GM13977 (cell line): ENCODE data around the gene PIM1.
A peak's percentile ranks its signal among the peaks of the same experiment; 100 is the strongest.

Source experiments
- DNase-seq: peaks from one replicate; pipeline ENCODE4 v3.0.0; 2012; ENCODE audit warnings: low spot score
- CTCF ChIP-seq: IDR thresholded peaks from 2 replicates; pipeline ENCODE4 v1.5.1; 2012; ENCODE audit warnings: mild to moderate bottlenecking, control low read depth; ENCODE audit not compliant: insufficient read depth; ENCODE audit errors: extremely low read depth, missing control alignments
- in situ Hi-C: fragments of 300-500 bp; cut with MboI; formaldehyde crosslinking; loops from one replicate; pipeline ENCODE4 v1.12.0; 2022; ENCODE audit warnings: low sequenced_read_pairs, low pct_unique_long_range_greater_than_20kb, mixed read lengths, inconsistent platforms; ENCODE audit not compliant: unreplicated experiment

PIM1 gene

DNA sequence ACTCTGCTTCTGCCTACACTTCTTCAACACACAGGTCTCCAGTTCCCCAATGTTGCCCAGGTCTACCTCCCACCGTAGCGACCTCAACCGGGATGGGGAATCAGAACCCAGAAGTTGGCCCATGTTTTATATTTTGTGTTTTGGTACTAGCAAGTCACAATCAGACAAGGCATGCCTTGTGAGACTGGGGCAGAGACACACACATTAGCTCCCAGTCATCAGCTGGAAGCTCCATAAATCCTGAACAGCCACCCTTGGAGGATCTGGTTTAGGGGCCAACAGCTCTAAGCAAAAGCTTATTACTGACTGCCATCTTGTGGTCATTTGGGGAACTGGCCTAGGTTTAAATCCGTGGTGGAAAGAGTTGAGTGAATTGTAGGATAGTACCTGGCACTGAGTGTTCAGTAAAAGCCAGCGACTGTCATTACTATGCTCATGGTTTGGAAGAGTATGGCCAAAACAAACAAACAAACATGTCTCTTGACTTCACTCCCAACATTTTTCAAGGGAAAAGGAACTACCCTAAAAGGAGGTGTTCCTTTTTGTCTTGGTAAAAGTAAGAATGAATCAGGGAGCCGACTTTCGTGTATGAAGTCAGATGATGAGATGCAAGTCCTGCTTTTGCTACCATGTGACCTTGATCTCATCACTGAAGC lies 40.5 kb downstream of the PIM1 start:
- in situ Hi-C loops: loop anchor here (10.0 to 25.0 kb wide), 2 partner anchors 326 to 448 kb away; partner anchors contain the start of gene C6orf89
- DNase-seq: peak; percentile 66
- TF ChIP-seq CTCF: peak; percentile 91

DNA sequence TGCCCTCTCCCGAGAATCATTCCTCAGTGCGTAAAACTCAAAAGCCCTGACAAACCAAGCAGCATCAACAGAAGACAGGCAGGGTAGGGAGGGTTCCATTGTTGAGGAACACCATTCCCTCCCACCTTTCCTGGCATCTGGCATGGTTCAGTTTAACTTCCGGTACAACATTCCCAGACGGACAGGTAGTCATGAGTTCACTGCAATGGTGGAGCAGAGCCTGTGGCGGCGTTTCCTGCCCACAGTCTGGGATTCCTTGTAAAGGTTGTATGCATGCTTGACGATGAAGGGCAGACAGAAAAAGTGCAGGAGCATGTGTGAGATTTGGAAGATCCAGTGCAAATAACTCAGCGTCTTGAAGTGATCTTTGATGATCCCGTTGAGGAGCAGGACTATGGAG lies 42.3 kb downstream of the PIM1 start:
- no peak for DNase-seq
- in situ Hi-C loops: loop anchor here (10.0 to 25.0 kb wide), 2 partner anchors 327 to 450 kb away; partner anchors contain the start of gene C6orf89

DNA sequence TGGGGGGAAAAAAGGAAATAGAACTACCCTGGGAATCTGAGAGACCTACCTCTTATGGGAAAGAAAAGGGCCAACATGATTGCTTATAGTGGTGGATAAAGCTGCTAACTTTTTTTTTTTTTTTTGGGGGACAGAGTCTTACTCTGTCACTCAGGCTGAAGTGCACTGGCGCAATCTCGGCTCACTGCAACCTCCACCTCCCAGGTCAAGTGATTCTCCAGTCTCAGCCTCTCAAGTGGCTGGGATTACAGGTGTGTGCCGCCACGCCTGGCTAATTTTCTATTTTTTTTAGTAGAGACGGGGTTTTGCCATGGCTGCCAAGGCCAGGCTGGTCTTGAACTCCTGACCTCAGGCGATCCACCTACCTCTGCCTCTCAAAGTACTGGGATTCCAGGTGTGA lies 48.1 kb downstream of the PIM1 start:
- TF ChIP-seq CTCF: no peak
- in situ Hi-C loops: loop anchor here (10.0 to 25.0 kb wide), 2 partner anchors 333 to 456 kb away; partner anchors contain the start of gene C6orf89
- DNase-seq: no peak

More for the DNA sequence above, 42.3 kb downstream of the PIM1 start:
- no peak for TF ChIP-seq CTCF

GRCh38 chr6:37218511-37218910 lies 48.6 kb downstream of the PIM1 start:
- no peak for TF ChIP-seq CTCF
- in situ Hi-C loops: loop anchor here (10.0 to 25.0 kb wide), 2 partner anchors 334 to 456 kb away; partner anchors contain the start of gene C6orf89
- DNase-seq: no peak

DNA sequence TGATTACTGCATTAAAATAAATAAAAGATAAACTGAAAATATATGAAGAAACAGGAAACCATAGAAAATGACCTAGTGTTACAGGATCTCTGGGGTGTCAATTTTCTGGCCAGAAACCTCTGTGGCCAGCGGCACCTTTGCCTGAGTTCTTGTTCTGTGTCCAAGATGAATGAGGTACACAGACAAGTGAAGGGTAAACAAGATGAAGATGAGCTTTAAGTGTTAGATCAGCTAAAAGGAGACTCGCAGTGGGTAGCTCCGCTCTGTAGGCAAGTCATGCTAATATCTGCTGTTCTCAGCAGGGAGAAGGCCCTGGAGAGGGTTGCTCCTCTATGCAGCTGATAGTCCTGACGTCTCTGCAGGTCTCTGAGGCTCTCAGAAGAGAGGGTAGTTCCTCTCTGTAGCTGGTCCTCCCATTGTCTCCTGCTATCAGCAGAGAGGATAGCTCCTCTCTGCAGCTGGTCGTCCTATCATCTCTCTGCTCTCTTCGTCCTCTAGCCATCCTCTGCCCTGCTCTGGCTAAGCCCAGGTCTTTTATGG lies 51.7 kb downstream of the PIM1 start:
- no peak for TF ChIP-seq CTCF
- DNase-seq: no peak
- in situ Hi-C loops: loop anchor here (25.0 kb wide), 1 partner anchor 459 kb away; no protein-coding TSS in a partner anchor

DNA sequence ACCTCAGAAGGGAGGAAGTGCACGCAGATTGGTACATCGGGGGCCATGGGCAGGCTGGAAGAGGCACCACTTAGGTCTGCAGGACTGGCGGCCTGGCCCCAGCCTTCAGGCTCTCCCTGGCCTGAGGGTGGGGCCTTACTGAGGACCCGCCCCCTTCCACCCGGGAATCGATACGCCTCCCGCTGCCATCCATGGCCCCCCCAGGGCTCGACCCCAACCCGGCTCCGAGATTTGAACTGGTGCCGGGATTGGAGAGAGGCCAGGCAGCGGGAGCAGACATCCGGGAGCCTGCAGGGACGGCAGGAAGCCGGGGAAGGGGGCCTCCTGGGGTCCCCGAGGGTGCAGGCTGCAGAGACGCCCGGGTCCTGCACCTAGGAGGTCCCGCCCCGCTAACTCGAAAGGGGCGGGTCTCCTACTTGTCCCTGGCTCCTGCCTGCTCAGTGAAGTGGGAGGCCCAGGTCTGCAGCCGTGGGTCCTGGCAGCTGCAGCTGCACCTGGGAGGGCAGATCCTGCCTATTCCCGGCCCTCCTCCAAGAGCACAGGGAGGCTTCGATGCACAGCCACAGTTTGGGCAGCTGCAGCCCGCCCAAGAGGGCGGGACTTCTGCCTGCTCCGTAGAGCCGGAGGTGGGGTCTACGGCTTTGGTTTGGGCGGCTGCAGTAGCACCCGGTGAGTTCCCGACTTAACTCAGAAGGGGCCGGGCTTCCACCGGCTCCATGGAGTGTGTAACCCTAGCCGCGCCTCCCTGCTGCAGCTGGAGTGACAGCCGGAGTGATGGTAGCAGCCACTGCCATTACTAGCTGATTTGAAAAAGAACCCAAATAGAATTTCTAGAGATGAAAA lies 52.4 kb downstream of the PIM1 start:
- peak; percentile 88 for DNase-seq
- in situ Hi-C loops: loop anchor here (25.0 kb wide), 1 partner anchor 460 kb away; no protein-coding TSS in a partner anchor
- no peak for TF ChIP-seq CTCF
